Lower lobe of right lung (tissue), 2 donors: ENCODE results near the gene TPRN. TPM values are rescaled to one million over a fixed set of nuclear protein-coding genes. Genes with fewer than 3 reads are reported as not detected.

Experiments used
- ATAC-seq, 2 donors: fragments of 200-7000 bp; cut with Tn5 transposase; one replicate each; pipeline ENCODE4 v1.9.1; 2020 to 2022; ENCODE audit warnings: mild to moderate bottlenecking in 2 of 2, moderate library complexity in 2 of 2
- DNase-seq: peaks from one replicate; pipeline ENCODE4 v3.0.0-alpha.2; 2020
- H3K27ac ChIP-seq: fragments of 200-600 bp; one replicate; pipeline ENCODE4 v1.8.0; 2022
- H3K27me3 ChIP-seq: fragments of 200-600 bp; one replicate; pipeline ENCODE4 v1.8.0; 2022; ENCODE audit warnings: low read depth
- H3K36me3 ChIP-seq: fragments of 200-600 bp; one replicate; pipeline ENCODE4 v1.8.0; 2022; ENCODE audit warnings: mild to moderate bottlenecking
- H3K4me1 ChIP-seq: fragments of 200-600 bp; one replicate; pipeline ENCODE4 v1.8.0; 2022
- H3K4me3 ChIP-seq: fragments of 200-600 bp; one replicate; pipeline ENCODE4 v1.8.0; 2022; ENCODE audit warnings: mild to moderate bottlenecking
- H3K9me3 ChIP-seq: fragments of 200-600 bp; one replicate; pipeline ENCODE4 v1.8.0; 2022
- CTCF ChIP-seq: fragments of 200-600 bp; IDR thresholded peaks from one replicate; pipeline ENCODE4 v1.8.0; 2022; ENCODE audit warnings: antibody characterized with exemption, mild to moderate bottlenecking
- intact Hi-C: fragments of 100-400 bp; cut with DNase I; formaldehyde crosslinking; loops from one replicate; pipeline ENCODE4 v1.11.0; 2022
- total RNA-seq: library from RNA; stranded (reverse); fragmentation: NEBNext Ultra II Directional; extraction: Animal tissue kit (Norgen Biotek cat#: 25700); gene quantifications from one replicate; pipeline ENCODE4 v1.2.1, GENCODE V29; 2021
- donor health status: DM: no; HTN: yes; CAD: no; lungs with severe emphysema.

TPRN gene
- total RNA-seq, 1 donor from 2014 or later, result 17.8 TPM

- intact Hi-C loops, result no loop called here
- peaks cover 30% of the 10 kb centered on the region for H3K27me3 ChIP-seq
- peaks cover 19% of the 10 kb centered on the region for H3K36me3 ChIP-seq
- no peak overlapping the region for H3K27ac ChIP-seq
- ATAC-seq (no peak), DNase-seq (no peak)
- no peak overlapping the region for H3K4me3 ChIP-seq
- H3K4me1 ChIP-seq, result peaks cover 17% of the 10 kb centered on the region
- H3K9me3 ChIP-seq, result no peaks in the 10 kb centered on the region
- TF ChIP-seq CTCF, result no peak
Observed at GRCh38 chr9:137173796-137174664, 26.5 kb downstream of the TPRN start.

- no peak overlapping the region for H3K4me3 ChIP-seq
- intact Hi-C loops, result no loop called here
- ATAC-seq, result peak in 1 of 2 donors; percentile 8
- no peak for DNase-seq
- peaks cover 10% of the 10 kb centered on the region for H3K36me3 ChIP-seq
- H3K9me3 ChIP-seq, result no peaks in the 10 kb centered on the region
- H3K27me3 ChIP-seq, result peaks cover 39% of the 10 kb centered on the region
- peaks cover 24% of the 10 kb centered on the region for H3K4me1 ChIP-seq
- no peak for TF ChIP-seq CTCF
- no peak overlapping the region for H3K27ac ChIP-seq
Observed at GRCh38 chr9:137172901-137173795, 27.4 kb downstream of the TPRN start.

GRCh38 chr9:137171149-137171900, 29.2 kb downstream of the TPRN start:
- Histone ChIP-seq H3K27ac (no peak overlapping the region), H3K27me3 (peaks cover 57% of the 10 kb centered on the region), H3K9me3 (no peaks in the 10 kb centered on the region), H3K4me3 (no peak overlapping the region), H3K36me3 (no peaks in the 10 kb centered on the region), H3K4me1 (peaks cover 30% of the 10 kb centered on the region)
- DNase-seq (no peak), ATAC-seq (no peak)
- no peak for TF ChIP-seq CTCF
- intact Hi-C loops, result no loop called here

GRCh38 chr9:137170486-137171148, 29.9 kb downstream of the TPRN start:
- intact Hi-C loops, result no loop called here
- H3K36me3 ChIP-seq, result no peaks in the 10 kb centered on the region
- no peaks in the 10 kb centered on the region for H3K9me3 ChIP-seq
- peaks cover 30% of the 10 kb centered on the region for H3K4me1 ChIP-seq
- H3K27ac ChIP-seq, result no peak overlapping the region
- peaks cover 64% of the 10 kb centered on the region for H3K27me3 ChIP-seq
- DNase-seq, result no peak
- ATAC-seq, result no peak
- TF ChIP-seq CTCF, result no peak
- H3K4me3 ChIP-seq, result no peak overlapping the region

GRCh38 chr9:137169896-137170358, 30.6 kb downstream of the TPRN start, which contains the start of gene LRRC26:
TSS of gene LRRC26 (minus strand) at chr9:137170051. CDS start at chr9:137169943, 108 bp downstream.
- Histone ChIP-seq H3K4me1 (peaks cover 25% of the 10 kb centered on the region), H3K27me3 (peaks cover 71% of the 10 kb centered on the region), H3K9me3 (no peaks in the 10 kb centered on the region), H3K4me3 (peak within 1 kb of the TSS; percentile 41), H3K36me3 (no peaks in the 10 kb centered on the region), H3K27ac (no peak within 1 kb of the TSS)
- DNase-seq (no peak), ATAC-seq (no peak)
- TF ChIP-seq CTCF, result no peak
- intact Hi-C loops, result no loop called here
